Body of pancreas (tissue), 4 donors: ENCODE measurements around the gene TSR1.

Experiments
- CTCF ChIP-seq, 7 experiments: fragments of 450-650 bp in 4 of 7; fragments of 200-600 bp in 3 of 7; sonication (generic) in 3 of 7; IDR thresholded peaks; one replicate each; pipeline ENCODE4 v1.5.1; 2016 to 2019; ENCODE audit warnings: antibody characterized with exemption in 7 of 7
- POLR2A ChIP-seq, 3 donors: fragments of 450-650 bp; IDR thresholded peaks; one replicate each; pipeline ENCODE4 v1.6.1; 2016; ENCODE audit warnings: antibody characterized with exemption in 3 of 3, mild to moderate bottlenecking in 2 of 3

GRCh38 chr17:2351269-2351668, 15.0 kb upstream of the TSR1 start:
- TF ChIP-seq POLR2A (IDR thresholded peaks at IDR 0.05) = no peak
- TF ChIP-seq CTCF (IDR thresholded peaks at IDR 0.05) = no peak
